ENCODE measurements around the gene CNTNAP4. TPM values are rescaled to one million over a fixed set of nuclear protein-coding genes. Genes with fewer than 3 reads are reported as not detected.

Gene CNTNAP4
- polyA plus RNA-seq, 1 of the 3 experiments (the other 2 are of a cell fraction), result not detected

GRCh38 chr16:76583466-76583865, 306.3 kb downstream of the CNTNAP4 start (continued):
- TF ChIP-seq ZBTB33 (IDR thresholded peaks at IDR 0.05; ENCODE audit: borderline replicate concordance, low read depth) (no peak), USF2 (IDR thresholded peaks at IDR 0.05; ENCODE audit: borderline replicate concordance, low read depth, low read length) (no peak), CTCF (IDR thresholded peaks at IDR 0.05) (no peak), RAD21 (IDR thresholded peaks at IDR 0.05; ENCODE audit: low read length) (no peak; the same call in 1 of the 2 replicates), ELF1 (IDR thresholded peaks at IDR 0.05) (no peak), YY1 (IDR thresholded peaks at IDR 0.05; ENCODE audit: low read depth) (no peak), EP300 (IDR thresholded peaks at IDR 0.05; ENCODE audit: borderline replicate concordance in 1 of 2, low read depth in 1 of 2, low read length in 1 of 2) (peak in 1 of 2 experiments; percentile 49; a peak in 1 of 4 replicates), POLR2AphosphoS5 (IDR thresholded peaks at IDR 0.05; ENCODE audit: low read depth, low read length) (no peak), RFX5 (IDR thresholded peaks at IDR 0.05; ENCODE audit: low read length) (no peak)

- no peaks in the 10 kb centered on the region for H3K36me3 ChIP-seq (replicated peaks in 1 of 2; ENCODE audit: control insufficient read depth in 1 of 2, insufficient read depth in 2 of 2, low read length in 1 of 2)
- no peak overlapping the region for H2AFZ ChIP-seq (ENCODE audit: low read depth)
- peaks cover 0 to 2% of the 10 kb centered on the region in 2 experiments; a peak in 1 of 4 replicates for H3K4me1 ChIP-seq (ENCODE audit: control insufficient read depth in 1 of 2, insufficient read depth in 2 of 2, low read depth in 1 of 2, low read length in 1 of 2)
- no peaks in the 10 kb centered on the region for H3F3A ChIP-seq (replicated peaks; ENCODE audit: insufficient read depth)
- H4K20me1 ChIP-seq (ENCODE audit: insufficient read depth), result no peaks in the 10 kb centered on the region
- H3K9me2 ChIP-seq, result no peaks in the 10 kb centered on the region
- H3K27me3 ChIP-seq (ENCODE audit: insufficient read depth), result no peaks in the 10 kb centered on the region
- TF ChIP-seq CHD2 (IDR thresholded peaks at IDR 0.05; ENCODE audit: low read length, partially characterized antibody) (no peak), NFIC (IDR thresholded peaks at IDR 0.05; ENCODE audit: borderline replicate concordance) (no peak), TEAD4 (IDR thresholded peaks at IDR 0.05; ENCODE audit: borderline replicate concordance, insufficient read depth) (no peak), MEF2A (IDR thresholded peaks at IDR 0.05; ENCODE audit: borderline replicate concordance, low read depth) (no peak), REST (IDR thresholded peaks at IDR 0.05; ENCODE audit: low read depth, low read length) (no peak), TAF1 (IDR thresholded peaks at IDR 0.05; ENCODE audit: borderline replicate concordance, low read depth, low read length) (no peak), RFX5 (IDR thresholded peaks at IDR 0.05; ENCODE audit: low read length) (no peak), ZBTB33 (IDR thresholded peaks at IDR 0.05; ENCODE audit: borderline replicate concordance, low read depth) (no peak), EP300 (IDR thresholded peaks at IDR 0.05; ENCODE audit: borderline replicate concordance in 1 of 2, low read depth in 1 of 2, low read length in 1 of 2) (no peak), GATA2 (CRISPR knock-in tag; IDR thresholded peaks at IDR 0.05) (no peak), NRF1 (IDR thresholded peaks at IDR 0.05; ENCODE audit: low read depth, low read length) (no peak), PBX3 (IDR thresholded peaks at IDR 0.05) (no peak), MAX (IDR thresholded peaks at IDR 0.05; ENCODE audit: low read depth) (no peak)
- H3K27ac ChIP-seq (ENCODE audit: low read depth in 2 of 2, low read length in 1 of 2), result peak overlapping the region in 1 of 2 experiments; percentile 53; a peak in 2 of 4 replicates
- no peak overlapping the region for H3K9ac ChIP-seq
- H3K9me3 ChIP-seq, result no peaks in the 10 kb centered on the region
- ChIA-PET POLR2A (no interaction called here), CTCF (interaction anchor here (1.6 kb wide), 1 partner anchor 70 kb away, joined by 7 read pairs; no protein-coding TSS in a partner anchor)
- WGBS (ENCODE audit: low lambda C conversion rate), result 13% methylated on average over 2 of the region's 2 CpGs
- H3K4me2 ChIP-seq, result no peak overlapping the region
- no peaks in the 10 kb centered on the region for H3K79me2 ChIP-seq (ENCODE audit: insufficient read depth)
- no peak for DNase-seq
- H3K4me3 ChIP-seq (ENCODE audit: low read depth in 2 of 2, low read length in 1 of 2), result no peak overlapping the region
Measured at GRCh38 chr16:76583945-76584344, 306.7 kb downstream of the CNTNAP4 start.

Measured in SK-N-SH (cell line).